Measurements from ENCODE around the gene VAV1.

Gene VAV1

GRCh38 chr19:6832412-6832811 is 59.9 kb downstream of the VAV1 start (continued):
- TF ChIP-seq, protein P1, sequence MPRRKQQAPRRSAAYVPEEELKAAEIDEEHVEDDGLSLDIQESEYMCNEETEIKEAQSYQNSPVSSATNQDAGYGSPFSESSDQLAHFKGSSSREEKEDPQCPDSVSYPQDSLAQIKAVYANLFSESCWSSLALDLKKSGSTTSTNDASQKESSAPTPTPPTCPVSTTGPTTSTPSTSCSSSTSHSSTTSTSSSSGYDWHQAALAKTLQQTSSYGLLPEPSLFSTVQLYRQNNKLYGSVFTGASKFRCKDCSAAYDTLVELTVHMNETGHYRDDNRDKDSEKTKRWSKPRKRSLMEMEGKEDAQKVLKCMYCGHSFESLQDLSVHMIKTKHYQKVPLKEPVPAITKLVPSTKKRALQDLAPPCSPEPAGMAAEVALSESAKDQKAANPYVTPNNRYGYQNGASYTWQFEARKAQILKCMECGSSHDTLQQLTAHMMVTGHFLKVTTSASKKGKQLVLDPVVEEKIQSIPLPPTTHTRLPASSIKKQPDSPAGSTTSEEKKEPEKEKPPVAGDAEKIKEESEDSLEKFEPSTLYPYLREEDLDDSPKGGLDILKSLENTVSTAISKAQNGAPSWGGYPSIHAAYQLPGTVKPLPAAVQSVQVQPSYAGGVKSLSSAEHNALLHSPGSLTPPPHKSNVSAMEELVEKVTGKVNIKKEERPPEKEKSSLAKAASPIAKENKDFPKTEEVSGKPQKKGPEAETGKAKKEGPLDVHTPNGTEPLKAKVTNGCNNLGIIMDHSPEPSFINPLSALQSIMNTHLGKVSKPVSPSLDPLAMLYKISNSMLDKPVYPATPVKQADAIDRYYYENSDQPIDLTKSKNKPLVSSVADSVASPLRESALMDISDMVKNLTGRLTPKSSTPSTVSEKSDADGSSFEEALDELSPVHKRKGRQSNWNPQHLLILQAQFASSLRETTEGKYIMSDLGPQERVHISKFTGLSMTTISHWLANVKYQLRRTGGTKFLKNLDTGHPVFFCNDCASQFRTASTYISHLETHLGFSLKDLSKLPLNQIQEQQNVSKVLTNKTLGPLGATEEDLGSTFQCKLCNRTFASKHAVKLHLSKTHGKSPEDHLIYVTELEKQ (tag by site-specific recombination; IDR thresholded peaks at IDR 0.05; ENCODE audit: borderline replicate concordance): no peak
- TF ChIP-seq EGR2 (tag by site-specific recombination; IDR thresholded peaks at IDR 0.05; ENCODE audit: low read depth) (peak; percentile 98), ZNF571 (tag by site-specific recombination; IDR thresholded peaks at IDR 0.05) (no peak), ZNF302 (tag by site-specific recombination; IDR thresholded peaks at IDR 0.05; ENCODE audit: low read depth) (no peak), ZEB2 (tag by site-specific recombination; IDR thresholded peaks at IDR 0.05) (no peak), ZNF184 (tag by site-specific recombination; IDR thresholded peaks at IDR 0.05) (no peak), ZNF354C (tag by site-specific recombination; IDR thresholded peaks at IDR 0.05; ENCODE audit: borderline replicate concordance, low read depth) (no peak), ZNF266 (tag by site-specific recombination; IDR thresholded peaks at IDR 0.05; ENCODE audit: low read depth) (no peak), ZNF521 (tag by site-specific recombination; IDR thresholded peaks at IDR 0.05) (no peak), ZNF24 (tag by site-specific recombination; IDR thresholded peaks at IDR 0.05) (no peak), ZNF555 (tag by site-specific recombination; conservative IDR thresholded peaks at IDR 0.05) (no peak), TCF7L2 (IDR thresholded peaks at IDR 0.05; ENCODE audit: borderline replicate concordance, low read depth, low read length) (no peak), ZXDB (tag by site-specific recombination; IDR thresholded peaks at IDR 0.05) (no peak), ZNF785 (tag by site-specific recombination; IDR thresholded peaks at IDR 0.05) (no peak), HOXD13 (CRISPR knock-in tag; IDR thresholded peaks at IDR 0.05; ENCODE audit: borderline replicate concordance) (no peak), SP7 (tag by site-specific recombination; IDR thresholded peaks at IDR 0.05) (no peak), ZFHX2 (tag by site-specific recombination; conservative IDR thresholded peaks at IDR 0.05) (peak; percentile 74), GFI1B (tag by site-specific recombination; IDR thresholded peaks at IDR 0.05) (no peak), TRIM28 (IDR thresholded peaks at IDR 0.05; ENCODE audit: borderline replicate concordance, low read length) (no peak), ZNF501 (tag by site-specific recombination; IDR thresholded peaks at IDR 0.05) (no peak), KLF7 (tag by site-specific recombination; IDR thresholded peaks at IDR 0.05; ENCODE audit: borderline replicate concordance) (no peak), ZNF623 (tag by site-specific recombination; IDR thresholded peaks at IDR 0.05) (no peak), ZNF776 (tag by site-specific recombination; IDR thresholded peaks at IDR 0.05; ENCODE audit: borderline replicate concordance) (peak; percentile 28; the same call in 1 of the 2 replicates), ZNF366 (tag by site-specific recombination; conservative IDR thresholded peaks at IDR 0.05) (peak; percentile 82), ZNF837 (tag by site-specific recombination; IDR thresholded peaks at IDR 0.05) (no peak), ZNF529 (tag by site-specific recombination; IDR thresholded peaks at IDR 0.05; ENCODE audit: insufficient replicate concordance) (no peak), ZNF558 (tag by site-specific recombination; IDR thresholded peaks at IDR 0.05) (no peak), GLI4 (tag by site-specific recombination; IDR thresholded peaks at IDR 0.05) (no peak), ZNF48 (tag by site-specific recombination; IDR thresholded peaks at IDR 0.05) (no peak), ZNF561 (tag by site-specific recombination; IDR thresholded peaks at IDR 0.05; ENCODE audit: borderline replicate concordance) (no peak), KLF16 (tag by site-specific recombination; IDR thresholded peaks at IDR 0.05) (no peak), ZNF830 (tag by site-specific recombination; IDR thresholded peaks at IDR 0.05; ENCODE audit: low read depth) (no peak), ZNF670 (tag by site-specific recombination; IDR thresholded peaks at IDR 0.05; ENCODE audit: low read depth) (no peak)
- TF ChIP-seq, protein P2, sequence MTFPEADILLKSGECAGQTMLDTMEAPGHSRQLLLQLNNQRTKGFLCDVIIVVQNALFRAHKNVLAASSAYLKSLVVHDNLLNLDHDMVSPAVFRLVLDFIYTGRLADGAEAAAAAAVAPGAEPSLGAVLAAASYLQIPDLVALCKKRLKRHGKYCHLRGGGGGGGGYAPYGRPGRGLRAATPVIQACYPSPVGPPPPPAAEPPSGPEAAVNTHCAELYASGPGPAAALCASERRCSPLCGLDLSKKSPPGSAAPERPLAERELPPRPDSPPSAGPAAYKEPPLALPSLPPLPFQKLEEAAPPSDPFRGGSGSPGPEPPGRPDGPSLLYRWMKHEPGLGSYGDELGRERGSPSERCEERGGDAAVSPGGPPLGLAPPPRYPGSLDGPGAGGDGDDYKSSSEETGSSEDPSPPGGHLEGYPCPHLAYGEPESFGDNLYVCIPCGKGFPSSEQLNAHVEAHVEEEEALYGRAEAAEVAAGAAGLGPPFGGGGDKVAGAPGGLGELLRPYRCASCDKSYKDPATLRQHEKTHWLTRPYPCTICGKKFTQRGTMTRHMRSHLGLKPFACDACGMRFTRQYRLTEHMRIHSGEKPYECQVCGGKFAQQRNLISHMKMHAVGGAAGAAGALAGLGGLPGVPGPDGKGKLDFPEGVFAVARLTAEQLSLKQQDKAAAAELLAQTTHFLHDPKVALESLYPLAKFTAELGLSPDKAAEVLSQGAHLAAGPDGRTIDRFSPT (tag by site-specific recombination; IDR thresholded peaks at IDR 0.05): no peak

All from HEK293 (cell line).